HCT116 (cell line): ENCODE data around the gene SH3BP4. TPM values are rescaled to one million over a fixed set of nuclear protein-coding genes. Genes with fewer than 3 reads are reported as not detected.

Experiments
- ATAC-seq: fragments of 200-7000 bp; cut with Tn5 transposase; 2 replicates; pipeline ENCODE4 v1.9.1; 2020; ENCODE audit warnings: mild to moderate bottlenecking, moderate library complexity
- BruUV-seq: library from RNA; stranded (reverse); fragments of 400-500 nt; replicated peaks from 2 replicates; lab custom pipeline; 2021; lab: Mats Ljungman, UMichigan
- CTCF ChIA-PET: fragments of 300-600 bp; sonication (Branson Sonifier 250); formaldehyde crosslinking; loops from one replicate; lab custom pipeline; 2021; ENCODE audit warnings: antibody characterized with exemption; lab: Charles Lee
- POLR2A ChIA-PET: fragments of 300-600, 350-600 bp; sonication (Branson Sonifier 250); formaldehyde crosslinking; loops from one replicate; lab custom pipeline; 2021; ENCODE audit warnings: antibody characterized with exemption; lab: Charles Lee
- RAD21 ChIA-PET, 2 experiments: fragments of 300-600 bp; sonication (Branson Sonifier 250); formaldehyde crosslinking; loops; one replicate each; lab custom pipeline; 2023; ENCODE audit warnings: low total read pairs in 2 of 2; ENCODE audit not compliant: uncharacterized antibody in 2 of 2, unreplicated experiment in 2 of 2, low non-redundant PET in 1 of 2; lab: Charles Lee
- DNase-seq: peaks from one replicate; pipeline ENCODE4 v3.0.0-alpha.2; 2010; ENCODE audit warnings: low read depth, low spot score
- H2AFZ ChIP-seq: fragments of 200-600 bp; shearing (Covaris generic), sonication (generic); 2 replicates; pipeline ENCODE4 v1.6.1; 2017; ENCODE audit warnings: low read depth, mixed run types, mixed read lengths, antibody characterized with exemption, low read length; ENCODE audit not compliant: poor library complexity, severe bottlenecking
- H3K27ac ChIP-seq: 2 replicates; pipeline ENCODE4 v1.5.1; 2012; ENCODE audit warnings: low read depth, low read length
- H3K27me3 ChIP-seq: fragments of 200-600 bp; sonication (generic); 2 replicates; pipeline ENCODE4 v1.6.1; 2016; ENCODE audit warnings: mixed run types, low read length, mixed read lengths; ENCODE audit not compliant: insufficient read depth
- H3K36me3 ChIP-seq, 2 experiments: fragments of 200-500 bp in 1 of 2; fragments of 200-600 bp in 1 of 2; sonication (Bioruptor generic) in 1 of 2; sonication (generic) in 1 of 2; 2 replicates each; pipeline versions ENCODE4 v1.5.1 to v1.6.1; 2014 to 2016; ENCODE audit warnings: low read length in 2 of 2, inconsistent platforms in 1 of 2, mixed read lengths in 1 of 2, mixed run types in 1 of 2; ENCODE audit not compliant: insufficient read depth in 2 of 2, control insufficient read depth in 1 of 2
- H3K4me1 ChIP-seq, 2 experiments: fragments of 200-600 bp in 1 of 2; sonication (generic) in 1 of 2; 2 replicates each; pipeline versions ENCODE4 v1.5.1 to v1.6.1; 2012 to 2017; ENCODE audit warnings: low read length in 2 of 2, inconsistent platforms in 1 of 2, mild to moderate bottlenecking in 1 of 2, mixed read lengths in 1 of 2, mixed run types in 1 of 2, moderate library complexity in 1 of 2; ENCODE audit not compliant: insufficient read depth in 2 of 2, control insufficient read depth in 1 of 2
- H3K4me2 ChIP-seq: fragments of 200-600 bp; sonication (generic); 2 replicates; pipeline ENCODE4 v1.6.1; 2017; ENCODE audit warnings: mixed run types, low read length, mixed read lengths
- H3K4me3 ChIP-seq, 2 experiments: fragments of 200-600 bp in 1 of 2; sonication (generic) in 1 of 2; replicated peaks in 1 of 2; 2 replicates each; pipeline ENCODE4 v1.5.1; 2011 to 2016; ENCODE audit warnings: low read length in 2 of 2, control low read depth in 1 of 2, low read depth in 1 of 2, mild to moderate bottlenecking in 1 of 2, mixed read lengths in 1 of 2, mixed run types in 1 of 2
- H3K79me2 ChIP-seq: fragments of 200-600 bp; sonication (generic); 2 replicates; pipeline ENCODE4 v1.6.1; 2017; ENCODE audit warnings: mild to moderate bottlenecking, mixed run types, low read length, moderate library complexity, mixed read lengths; ENCODE audit not compliant: insufficient read depth
- H3K9ac ChIP-seq: fragments of 200-600 bp; sonication (generic); 2 replicates; pipeline ENCODE4 v1.6.1; 2016; ENCODE audit warnings: low read length, mixed read lengths
- H3K9me2 ChIP-seq: fragments of 200-600 bp; sonication (generic), shearing (Covaris generic); 2 replicates; pipeline ENCODE4 v1.6.1; 2017; ENCODE audit warnings: mixed run types, mild to moderate bottlenecking, moderate library complexity; ENCODE audit not compliant: insufficient read depth
- H3K9me3 ChIP-seq, 2 experiments: fragments of 200-500 bp in 1 of 2; fragments of 200-600 bp in 1 of 2; sonication (Bioruptor generic) in 1 of 2; sonication (generic) in 1 of 2; 2 replicates each; pipeline ENCODE4 v1.6.1; 2014 to 2017; ENCODE audit warnings: low read length in 2 of 2, mixed read lengths in 2 of 2, inconsistent platforms in 1 of 2, low read depth in 1 of 2, mild to moderate bottlenecking in 1 of 2, mixed run types in 1 of 2, moderate library complexity in 1 of 2; ENCODE audit not compliant: control insufficient read depth in 1 of 2, insufficient read depth in 1 of 2
- H4K20me1 ChIP-seq: fragments of 200-600 bp; sonication (generic), shearing (Covaris generic); 2 replicates; pipeline ENCODE4 v1.6.1; 2017; ENCODE audit warnings: mixed run types, mild to moderate bottlenecking, moderate library complexity; ENCODE audit not compliant: insufficient read depth
- CEBPB ChIP-seq: IDR thresholded peaks from 2 replicates; pipeline ENCODE4 v1.6.1; 2012; ENCODE audit warnings: low read depth
- EGR1 ChIP-seq: IDR thresholded peaks from 2 replicates; pipeline ENCODE4 v1.6.1; 2012; ENCODE audit warnings: low read depth
- ELF1 ChIP-seq: IDR thresholded peaks from 2 replicates; pipeline ENCODE4 v1.6.1; 2012; ENCODE audit warnings: low read depth, borderline replicate concordance
- POLR2A ChIP-seq: IDR thresholded peaks from 2 replicates; pipeline ENCODE4 v1.7.0; 2011; ENCODE audit warnings: borderline replicate concordance; ENCODE audit not compliant: insufficient read depth, insufficient read length; ENCODE audit errors: extremely low read depth
- ZFX ChIP-seq: fragments of 450-650 bp; IDR thresholded peaks from 2 replicates; pipeline ENCODE4 v1.6.1; 2017
- intact Hi-C: fragments of 100-400 bp; cut with micrococcal nuclease; formaldehyde crosslinking; loops from 2 replicates; pipeline ENCODE4 v1.10.0; 2022
- total RNA-seq: library from RNA; stranded (reverse); gene quantifications from one replicate; pipeline ENCODE4 v1.2.1, GENCODE V29; 2021; ENCODE audit not compliant: unreplicated experiment
- TF ChIP-seq, protein P1 (sequence below): IDR thresholded peaks from 2 replicates; pipeline ENCODE4 v1.6.1; 2012; ENCODE audit warnings: low read depth
- TF ChIP-seq, protein P2 (sequence below): IDR thresholded peaks from 2 replicates; pipeline ENCODE4 v1.6.1; 2012

SH3BP4 gene
- total RNA-seq, 1 experiment from 2014 or later: 32.9 TPM

GRCh38 chr2:234958311-234958710 is 6.5 kb downstream of the SH3BP4 start:
- ChIA-PET CTCF (no interaction called here), POLR2A (interaction anchor here (1.5 kb wide), 1 partner anchor 71 kb away, joined by 4 read pairs; no protein-coding TSS in a partner anchor), RAD21 (no interaction called here)
- ATAC-seq (no peak), DNase-seq (no peak)
- no peak overlapping the region for H3K4me3 ChIP-seq
- no peak for TF ChIP-seq ZFX
- TF ChIP-seq, protein P1, sequence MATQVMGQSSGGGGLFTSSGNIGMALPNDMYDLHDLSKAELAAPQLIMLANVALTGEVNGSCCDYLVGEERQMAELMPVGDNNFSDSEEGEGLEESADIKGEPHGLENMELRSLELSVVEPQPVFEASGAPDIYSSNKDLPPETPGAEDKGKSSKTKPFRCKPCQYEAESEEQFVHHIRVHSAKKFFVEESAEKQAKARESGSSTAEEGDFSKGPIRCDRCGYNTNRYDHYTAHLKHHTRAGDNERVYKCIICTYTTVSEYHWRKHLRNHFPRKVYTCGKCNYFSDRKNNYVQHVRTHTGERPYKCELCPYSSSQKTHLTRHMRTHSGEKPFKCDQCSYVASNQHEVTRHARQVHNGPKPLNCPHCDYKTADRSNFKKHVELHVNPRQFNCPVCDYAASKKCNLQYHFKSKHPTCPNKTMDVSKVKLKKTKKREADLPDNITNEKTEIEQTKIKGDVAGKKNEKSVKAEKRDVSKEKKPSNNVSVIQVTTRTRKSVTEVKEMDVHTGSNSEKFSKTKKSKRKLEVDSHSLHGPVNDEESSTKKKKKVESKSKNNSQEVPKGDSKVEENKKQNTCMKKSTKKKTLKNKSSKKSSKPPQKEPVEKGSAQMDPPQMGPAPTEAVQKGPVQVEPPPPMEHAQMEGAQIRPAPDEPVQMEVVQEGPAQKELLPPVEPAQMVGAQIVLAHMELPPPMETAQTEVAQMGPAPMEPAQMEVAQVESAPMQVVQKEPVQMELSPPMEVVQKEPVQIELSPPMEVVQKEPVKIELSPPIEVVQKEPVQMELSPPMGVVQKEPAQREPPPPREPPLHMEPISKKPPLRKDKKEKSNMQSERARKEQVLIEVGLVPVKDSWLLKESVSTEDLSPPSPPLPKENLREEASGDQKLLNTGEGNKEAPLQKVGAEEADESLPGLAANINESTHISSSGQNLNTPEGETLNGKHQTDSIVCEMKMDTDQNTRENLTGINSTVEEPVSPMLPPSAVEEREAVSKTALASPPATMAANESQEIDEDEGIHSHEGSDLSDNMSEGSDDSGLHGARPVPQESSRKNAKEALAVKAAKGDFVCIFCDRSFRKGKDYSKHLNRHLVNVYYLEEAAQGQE: no peak
- TF ChIP-seq CEBPB: no peak
- no peak for TF ChIP-seq ELF1
- no peak for TF ChIP-seq POLR2A
- TF ChIP-seq, protein P2, sequence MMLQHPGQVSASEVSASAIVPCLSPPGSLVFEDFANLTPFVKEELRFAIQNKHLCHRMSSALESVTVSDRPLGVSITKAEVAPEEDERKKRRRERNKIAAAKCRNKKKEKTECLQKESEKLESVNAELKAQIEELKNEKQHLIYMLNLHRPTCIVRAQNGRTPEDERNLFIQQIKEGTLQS: no peak
- no peak for TF ChIP-seq EGR1
- no peaks in the 10 kb centered on the region for H3K36me3 ChIP-seq
- H3K9me2 ChIP-seq: no peaks in the 10 kb centered on the region
- H3K4me2 ChIP-seq: no peak overlapping the region
- BruUV-seq: no TSS peak
- peaks cover 97% of the 10 kb centered on the region for H3K79me2 ChIP-seq
- no peaks in the 10 kb centered on the region for H3K9me3 ChIP-seq
- intact Hi-C loops: no loop called here
- H3K27me3 ChIP-seq: no peaks in the 10 kb centered on the region
- H3K9ac ChIP-seq: no peak overlapping the region
- no peak overlapping the region for H3K27ac ChIP-seq
- H2AFZ ChIP-seq: no peak overlapping the region
- H3K4me1 ChIP-seq: peaks cover 34 to 55% of the 10 kb centered on the region in 2 experiments
- no peaks in the 10 kb centered on the region for H4K20me1 ChIP-seq
